LNCaP clone FGC (cell line): Measurements from ENCODE around the gene PRUNE2.

Source experiments
- DNase-seq: peaks from one replicate; pipeline ENCODE4 v3.0.0-alpha.2; 2011; ENCODE audit warnings: low read depth
- H3K4me3 ChIP-seq: 2 replicates; pipeline ENCODE4 v1.5.1; 2011; ENCODE audit warnings: mild to moderate bottlenecking, low read depth, low read length, control low read depth
- CTCF ChIP-seq: IDR thresholded peaks from 2 replicates; pipeline ENCODE4 v1.5.1; 2012; ENCODE audit warnings: mild to moderate bottlenecking; ENCODE audit not compliant: control insufficient read depth, insufficient read depth; ENCODE audit errors: extremely low read depth

PRUNE2 gene

DNA sequence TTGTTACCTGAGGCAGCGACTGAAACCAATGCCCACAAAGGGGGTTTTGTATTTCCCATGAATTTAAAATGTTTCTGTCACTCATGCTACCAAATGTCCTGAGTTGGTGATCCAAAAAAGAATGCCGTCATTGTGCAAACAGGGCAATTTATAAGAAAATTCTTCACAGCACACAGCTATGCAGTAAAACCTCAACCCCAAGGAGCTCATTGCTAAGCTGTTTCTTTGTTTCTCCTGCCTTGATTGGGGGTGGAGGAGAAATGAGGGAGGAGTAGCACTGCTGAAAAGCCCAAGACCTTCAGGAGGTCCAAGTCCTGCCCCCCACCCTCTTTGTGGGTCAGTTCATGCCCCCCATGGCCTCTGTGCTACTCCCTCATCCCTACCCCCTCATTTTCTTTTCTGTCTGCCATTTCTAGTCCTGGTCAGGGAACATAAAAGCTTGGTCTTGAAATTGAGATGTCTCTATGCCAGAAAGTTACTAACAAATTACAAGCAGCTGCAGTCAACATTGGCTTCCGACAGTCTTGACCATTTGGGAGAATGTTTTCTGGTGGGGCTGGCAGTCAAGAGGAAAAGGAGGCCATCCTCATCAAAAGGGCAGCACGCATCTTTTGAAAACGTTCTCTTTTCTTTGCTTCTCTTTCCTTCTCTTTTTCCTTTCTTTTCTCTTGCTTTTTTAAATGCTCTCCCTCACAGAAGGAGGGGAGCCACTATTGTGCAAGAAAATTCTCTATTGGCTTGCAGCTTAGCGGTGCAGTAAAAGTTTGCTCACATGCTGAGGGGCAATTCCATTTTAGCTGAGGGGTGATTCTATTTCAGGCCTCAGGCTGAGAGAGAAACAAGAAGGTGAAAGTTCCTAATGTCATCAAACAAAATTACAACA, 313.6 kb downstream of the PRUNE2 start:
- no peak for TF ChIP-seq CTCF
- H3K4me3 ChIP-seq = no peak overlapping the region
- DNase-seq = no peak

DNA sequence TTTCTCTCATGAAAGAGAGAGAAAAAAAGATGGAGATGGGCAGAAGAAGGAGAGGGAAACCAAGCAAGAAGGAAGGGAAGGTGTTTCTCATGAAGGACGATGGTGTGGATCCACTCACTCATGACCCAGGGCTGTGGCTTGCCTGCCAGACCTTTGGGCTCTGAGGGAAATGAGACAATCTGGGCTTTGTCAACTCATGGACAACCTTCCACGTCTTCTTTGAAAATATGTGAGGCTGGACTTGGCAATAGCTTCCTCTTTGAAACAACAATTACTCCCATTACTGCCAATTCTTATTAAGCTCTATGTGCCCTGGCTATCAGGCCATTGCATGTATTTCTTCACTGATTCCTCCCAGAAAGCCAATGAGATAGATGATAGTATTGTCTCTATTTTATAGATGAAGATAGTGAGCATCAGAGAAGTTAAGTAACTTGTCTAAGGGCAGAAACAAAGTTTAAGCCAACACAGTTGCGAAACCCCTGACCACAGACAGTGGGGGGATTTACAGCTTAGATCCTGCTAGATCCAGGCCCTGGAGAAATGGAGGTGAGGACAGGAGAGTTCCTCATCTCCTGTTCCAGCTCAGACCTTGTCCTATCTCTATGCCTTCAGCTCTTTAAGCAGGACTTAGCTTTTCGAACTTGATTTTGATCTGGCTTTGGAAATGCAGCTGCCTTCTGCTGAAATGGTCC, 314.5 kb downstream of the PRUNE2 start:
- TF ChIP-seq CTCF = no peak
- H3K4me3 ChIP-seq = no peak overlapping the region
- DNase-seq = no peak

DNA sequence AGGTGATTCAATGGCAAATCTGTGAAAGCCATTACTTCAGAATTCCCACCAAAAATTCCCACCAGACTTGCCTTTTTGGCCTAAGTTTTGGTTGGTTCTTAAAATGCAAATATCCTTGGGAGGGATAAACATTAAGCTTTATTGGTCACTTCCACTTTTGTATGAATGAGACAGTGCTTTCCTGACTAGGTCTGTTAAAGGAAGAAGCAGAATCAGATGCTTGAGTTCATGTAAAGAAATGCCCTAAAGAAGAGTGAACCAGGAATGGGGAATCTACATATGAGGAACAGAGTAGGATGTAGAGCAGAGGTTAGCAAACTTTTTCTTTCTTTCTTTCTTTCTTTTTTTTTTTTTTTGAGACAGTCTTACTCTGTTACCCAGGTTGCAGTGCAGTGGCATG, 317.6 kb downstream of the PRUNE2 start:
- TF ChIP-seq CTCF = no peak
- DNase-seq = no peak
- no peak overlapping the region for H3K4me3 ChIP-seq

DNA sequence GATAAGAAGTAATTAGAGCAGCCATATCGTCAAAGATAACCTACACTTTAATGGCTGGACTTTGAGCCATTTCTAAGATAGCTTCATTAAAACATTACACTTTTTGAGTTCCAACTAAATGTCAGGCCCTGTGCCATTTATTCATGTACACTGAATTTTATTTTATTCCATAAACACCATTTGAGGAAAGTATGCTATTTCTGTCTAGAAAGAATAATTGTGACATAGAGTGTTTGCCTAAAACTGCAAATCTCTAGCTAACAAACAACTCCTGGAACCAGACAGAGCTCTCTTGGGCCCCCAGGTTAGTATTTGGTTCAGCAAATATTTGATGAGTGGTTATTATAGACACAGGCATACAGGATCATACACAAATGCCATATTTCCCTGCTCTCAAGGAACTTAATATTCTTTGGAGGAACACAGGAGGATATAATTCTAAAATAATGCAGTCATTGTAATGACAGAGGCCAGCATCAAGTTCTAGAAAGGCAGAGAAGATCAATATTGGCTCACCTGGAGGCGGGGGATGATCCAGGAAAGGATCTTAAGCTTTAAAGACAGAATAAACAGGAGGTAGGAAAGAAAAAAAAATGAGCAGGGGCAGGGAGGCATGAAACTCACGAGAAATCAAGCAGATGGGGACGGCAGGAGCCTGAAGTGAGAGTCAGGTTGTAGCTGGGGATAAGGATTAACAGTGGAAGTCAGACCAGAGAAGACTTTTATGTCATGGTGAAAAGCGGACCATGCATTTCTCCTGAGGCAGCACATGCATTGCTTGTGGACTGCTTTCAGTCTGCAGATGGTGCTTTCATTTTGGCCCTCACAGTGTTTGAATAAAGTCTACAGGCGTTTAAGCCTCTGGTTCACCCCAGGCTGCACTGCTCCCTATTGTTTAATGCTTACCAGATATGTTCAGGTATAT, 319.3 kb downstream of the PRUNE2 start:
- DNase-seq = peak; percentile 91
- TF ChIP-seq CTCF = no peak
- H3K4me3 ChIP-seq = no peak overlapping the region

- no peak overlapping the region for H3K4me3 ChIP-seq
- no peak for TF ChIP-seq CTCF
- DNase-seq = peak; percentile 96
Measured at GRCh38 chr9:76585487-76586389, 320.2 kb downstream of the PRUNE2 start.

GRCh38 chr9:76583256-76583655, 322.7 kb downstream of the PRUNE2 start:
- no peak for DNase-seq
- H3K4me3 ChIP-seq = no peak overlapping the region
- no peak for TF ChIP-seq CTCF
